ENCODE measurements around the gene FAR2. TPM values are rescaled to one million over a fixed set of nuclear protein-coding genes. Genes with fewer than 3 reads are reported as not detected.
"Not testable (repeated sequence)": the region's sequence is repeated elsewhere in the genome, so short reads cannot be mapped to it uniquely, and the experiment has no call there.

FAR2 gene
- total RNA-seq, 1 donor from 2014 or later, result 3.9 TPM

DNA sequence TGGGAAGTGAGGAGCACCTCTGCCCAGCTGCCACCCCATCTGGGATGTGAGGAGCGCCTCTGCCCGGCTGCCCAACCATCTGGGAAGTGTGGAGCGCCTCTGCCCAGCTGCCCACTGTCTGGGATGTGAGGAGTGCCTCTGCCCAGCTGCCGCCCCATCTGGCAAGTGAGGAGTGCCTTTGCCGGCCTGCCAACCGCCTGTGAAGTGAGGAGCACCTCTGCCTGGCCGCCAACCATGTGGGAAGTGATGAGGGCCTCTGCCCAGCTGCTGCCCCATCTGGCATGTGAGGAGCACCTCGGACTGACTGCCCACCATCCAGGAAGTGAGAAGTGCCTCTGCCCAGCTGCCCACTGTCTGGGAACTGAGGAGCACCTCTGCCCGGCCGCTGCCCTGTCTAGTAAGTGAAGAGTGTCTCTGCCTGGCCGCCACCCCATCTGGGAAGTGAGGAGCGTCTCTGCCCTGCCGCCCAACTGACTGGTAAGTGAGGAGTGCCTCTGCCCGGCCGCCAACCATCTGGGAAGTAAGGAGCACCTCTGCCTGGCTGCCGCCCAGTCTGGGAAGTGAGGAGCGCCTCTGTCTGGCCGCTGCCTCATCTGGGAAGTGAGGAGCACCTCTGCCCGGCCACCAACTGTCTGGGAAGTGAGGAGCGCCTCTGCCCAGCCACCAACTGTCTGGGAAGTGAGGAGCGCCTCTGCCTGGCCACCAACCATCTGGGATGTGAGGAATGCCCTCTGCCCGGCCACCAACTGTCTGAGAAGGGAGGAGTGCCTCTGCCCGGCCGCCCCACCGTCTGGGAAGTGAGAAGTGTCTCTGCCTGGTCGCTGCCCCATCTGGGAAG, 22.6 kb downstream of the FAR2 start:
- H3K4me1 Mint-ChIP-seq (ENCODE audit: low read depth, unreplicated experiment), result no peaks in the 10 kb centered on the region
- peaks cover 3% of the 10 kb centered on the region for H3K27me3 Mint-ChIP-seq (ENCODE audit: low read depth, unreplicated experiment)
- peaks cover 6% of the 10 kb centered on the region for H3K9me3 Mint-ChIP-seq (ENCODE audit: unreplicated experiment)
- no peak for TF ChIP-seq EZH2 (IDR thresholded peaks at IDR 0.05; ENCODE audit: insufficient read depth, low read length)
- TF ChIP-seq, protein P1, sequence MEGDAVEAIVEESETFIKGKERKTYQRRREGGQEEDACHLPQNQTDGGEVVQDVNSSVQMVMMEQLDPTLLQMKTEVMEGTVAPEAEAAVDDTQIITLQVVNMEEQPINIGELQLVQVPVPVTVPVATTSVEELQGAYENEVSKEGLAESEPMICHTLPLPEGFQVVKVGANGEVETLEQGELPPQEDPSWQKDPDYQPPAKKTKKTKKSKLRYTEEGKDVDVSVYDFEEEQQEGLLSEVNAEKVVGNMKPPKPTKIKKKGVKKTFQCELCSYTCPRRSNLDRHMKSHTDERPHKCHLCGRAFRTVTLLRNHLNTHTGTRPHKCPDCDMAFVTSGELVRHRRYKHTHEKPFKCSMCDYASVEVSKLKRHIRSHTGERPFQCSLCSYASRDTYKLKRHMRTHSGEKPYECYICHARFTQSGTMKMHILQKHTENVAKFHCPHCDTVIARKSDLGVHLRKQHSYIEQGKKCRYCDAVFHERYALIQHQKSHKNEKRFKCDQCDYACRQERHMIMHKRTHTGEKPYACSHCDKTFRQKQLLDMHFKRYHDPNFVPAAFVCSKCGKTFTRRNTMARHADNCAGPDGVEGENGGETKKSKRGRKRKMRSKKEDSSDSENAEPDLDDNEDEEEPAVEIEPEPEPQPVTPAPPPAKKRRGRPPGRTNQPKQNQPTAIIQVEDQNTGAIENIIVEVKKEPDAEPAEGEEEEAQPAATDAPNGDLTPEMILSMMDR (IDR thresholded peaks at IDR 0.05; ENCODE audit: insufficient read depth, low read depth, low read length), result no peak
- Histone ChIP-seq H3K9me3 (ENCODE audit: insufficient read depth, low read depth, low read length) (peaks cover 3% of the 10 kb centered on the region), H3K4me1 (ENCODE audit: insufficient read depth, low read length) (no peaks in the 10 kb centered on the region), H3K27me3 (ENCODE audit: insufficient read depth, low read length) (no peaks in the 10 kb centered on the region), H3K27ac (ENCODE audit: low read depth, low read length) (no peak overlapping the region), H3K4me2 (ENCODE audit: low read length) (no peak overlapping the region), H4K20me1 (ENCODE audit: insufficient read depth, low read length) (no peaks in the 10 kb centered on the region), H3K79me2 (ENCODE audit: insufficient read depth, low read length) (peaks cover 2% of the 10 kb centered on the region), H3K9ac (ENCODE audit: low read length) (no peak overlapping the region), H2AFZ (ENCODE audit: low read depth, low read length) (no peak overlapping the region), H3K36me3 (ENCODE audit: insufficient read depth, low read length) (no peaks in the 10 kb centered on the region), H3K4me3 (ENCODE audit: insufficient read depth, low read depth, low read length) (no peak overlapping the region)
- FAIRE-seq (no peak), DNase-seq (ENCODE audit: low read depth) (no peak)
- H3K27ac Mint-ChIP-seq (ENCODE audit: unreplicated experiment), result no peak overlapping the region
- peaks cover 12% of the 10 kb centered on the region for H3K36me3 Mint-ChIP-seq (ENCODE audit: low read depth, unreplicated experiment)
- H3K4me3 Mint-ChIP-seq (ENCODE audit: unreplicated experiment), result no peak overlapping the region

DNA sequence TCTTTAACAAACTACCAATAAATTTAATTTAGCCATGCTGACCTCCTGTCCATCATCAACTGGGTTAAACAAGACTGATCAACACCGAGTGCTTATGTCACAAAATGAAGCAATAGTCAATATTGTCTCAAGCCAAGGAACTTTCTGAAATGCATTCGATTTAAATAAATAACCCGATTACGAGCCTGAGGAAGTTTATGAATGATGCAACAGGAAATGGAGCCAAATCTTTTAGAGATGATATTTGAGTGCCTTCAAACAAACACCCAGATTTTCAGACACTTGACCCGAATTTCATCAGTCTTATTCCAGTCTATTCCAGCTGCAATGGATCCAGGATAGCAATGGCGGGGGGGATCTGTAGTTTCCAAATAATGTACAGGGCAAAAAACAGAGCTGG, 27.9 kb downstream of the FAR2 start:
- Histone ChIP-seq H3K79me2 (ENCODE audit: insufficient read depth, low read length) (no peaks in the 10 kb centered on the region), H3K9ac (ENCODE audit: low read length) (no peak overlapping the region), H3K27me3 (ENCODE audit: insufficient read depth, low read length) (no peaks in the 10 kb centered on the region), H3K4me3 (ENCODE audit: insufficient read depth, low read depth, low read length) (no peak overlapping the region), H2AFZ (ENCODE audit: low read depth, low read length) (no peak overlapping the region), H3K4me2 (ENCODE audit: low read length) (no peak overlapping the region), H4K20me1 (ENCODE audit: insufficient read depth, low read length) (no peaks in the 10 kb centered on the region), H3K27ac (ENCODE audit: low read depth, low read length) (no peak overlapping the region), H3K4me1 (ENCODE audit: insufficient read depth, low read length) (no peaks in the 10 kb centered on the region), H3K36me3 (ENCODE audit: insufficient read depth, low read length) (no peaks in the 10 kb centered on the region), H3K9me3 (ENCODE audit: insufficient read depth, low read depth, low read length) (peaks cover 3% of the 10 kb centered on the region)
- DNase-seq (ENCODE audit: low read depth), result no peak
- no peak for FAIRE-seq
- H3K27ac Mint-ChIP-seq (ENCODE audit: unreplicated experiment), result no peak overlapping the region
- H3K4me1 Mint-ChIP-seq (ENCODE audit: low read depth, unreplicated experiment), result no peaks in the 10 kb centered on the region
- no peaks in the 10 kb centered on the region for H3K9me3 Mint-ChIP-seq (ENCODE audit: unreplicated experiment)
- no peaks in the 10 kb centered on the region for H3K27me3 Mint-ChIP-seq (ENCODE audit: low read depth, unreplicated experiment)
- TF ChIP-seq, protein P1 (IDR thresholded peaks at IDR 0.05; ENCODE audit: insufficient read depth, low read depth, low read length), result no peak
- no peak for TF ChIP-seq EZH2 (IDR thresholded peaks at IDR 0.05; ENCODE audit: insufficient read depth, low read length)
- no peak overlapping the region for H3K4me3 Mint-ChIP-seq (ENCODE audit: unreplicated experiment)
- H3K36me3 Mint-ChIP-seq (ENCODE audit: low read depth, unreplicated experiment), result peaks cover 2% of the 10 kb centered on the region

DNA sequence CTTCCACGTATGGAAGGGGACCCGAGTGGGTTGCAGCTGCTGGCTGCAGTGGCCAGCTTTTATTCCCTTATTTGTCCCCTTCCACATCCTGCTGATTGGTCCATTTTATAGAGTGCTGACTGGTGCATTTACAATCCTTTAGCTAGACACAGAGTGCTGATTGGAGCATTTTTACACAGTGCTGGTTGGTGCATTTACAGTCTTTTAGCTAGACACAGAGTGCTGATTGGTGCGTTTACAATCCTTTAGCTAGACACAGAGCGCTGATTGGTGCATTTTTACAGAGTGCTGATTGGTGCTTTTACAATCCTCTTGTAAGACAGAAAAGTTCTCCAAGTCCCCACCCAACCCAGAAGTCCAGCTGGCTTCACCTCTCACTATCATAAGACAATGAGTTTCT, 33.2 kb downstream of the FAR2 start:
- H3K4me1 ChIP-seq (ENCODE audit: insufficient read depth, low read length); H3K27me3 Mint-ChIP-seq (ENCODE audit: low read depth, unreplicated experiment); H3K27ac ChIP-seq (ENCODE audit: low read depth, low read length); H3K27me3 ChIP-seq (ENCODE audit: insufficient read depth, low read length); H3K9me3 ChIP-seq (ENCODE audit: insufficient read depth, low read depth, low read length); H3K4me1 Mint-ChIP-seq (ENCODE audit: low read depth, unreplicated experiment); H3K9ac ChIP-seq (ENCODE audit: low read length); FAIRE-seq; H3K4me3 Mint-ChIP-seq (ENCODE audit: unreplicated experiment); H3K27ac Mint-ChIP-seq (ENCODE audit: unreplicated experiment); H3K36me3 ChIP-seq (ENCODE audit: insufficient read depth, low read length); H3K79me2 ChIP-seq (ENCODE audit: insufficient read depth, low read length); H2AFZ ChIP-seq (ENCODE audit: low read depth, low read length); H3K36me3 Mint-ChIP-seq (ENCODE audit: low read depth, unreplicated experiment); H3K4me2 ChIP-seq (ENCODE audit: low read length); H4K20me1 ChIP-seq (ENCODE audit: insufficient read depth, low read length); H3K9me3 Mint-ChIP-seq (ENCODE audit: unreplicated experiment); DNase-seq (ENCODE audit: low read depth); H3K4me3 ChIP-seq (ENCODE audit: insufficient read depth, low read depth, low read length): not testable (repeated sequence)
